Gastroesophageal sphincter (tissue), 3 donors: Measurements from ENCODE around the gene MUSK.

Experiments
- CTCF ChIP-seq, 4 experiments: fragments of 200-600 bp in 2 of 4; fragments of 450-650 bp in 2 of 4; sonication (generic) in 1 of 4; IDR thresholded peaks; one replicate each; pipeline ENCODE4 v1.5.1; 2017 to 2019; ENCODE audit warnings: antibody characterized with exemption in 4 of 4, mild to moderate bottlenecking in 2 of 4, moderate library complexity in 2 of 4
- EP300 ChIP-seq: sonication (generic); formaldehyde crosslinking; IDR thresholded peaks from one replicate; pipeline ENCODE4 v1.6.1; 2017; ENCODE audit warnings: antibody characterized with exemption, mild to moderate bottlenecking
- POLR2A ChIP-seq, 2 donors: fragments of 450-650 bp; IDR thresholded peaks; one replicate each; pipeline ENCODE4 v1.6.1; 2017; ENCODE audit warnings: antibody characterized with exemption in 2 of 2, mild to moderate bottlenecking in 2 of 2, moderate library complexity in 1 of 2
- POLR2AphosphoS5 ChIP-seq: sonication (generic); formaldehyde crosslinking; IDR thresholded peaks from one replicate; pipeline ENCODE4 v1.6.1; 2017; ENCODE audit warnings: antibody characterized with exemption

- TF ChIP-seq CTCF (IDR thresholded peaks at IDR 0.05) (no peak), POLR2A (IDR thresholded peaks at IDR 0.05) (no peak), EP300 (no peak), POLR2AphosphoS5 (no peak)
Measured at GRCh38 chr9:110752766-110753165, 84.2 kb downstream of the MUSK start.
